Chondrocyte (in vitro differentiated cells): Measurements from ENCODE around the gene GANC. TPM values are rescaled to one million over a fixed set of nuclear protein-coding genes. Genes with fewer than 3 reads are reported as not detected.

Experiments
- DNase-seq: peaks from one replicate; pipeline ENCODE4 v3.0.0; 2021; ENCODE audit warnings: mixed read lengths, low spot score
- H3K27ac Mint-ChIP-seq: one replicate; pipeline ENCODE4 v1.8.0; 2021; ENCODE audit warnings: mild to moderate bottlenecking, moderate library complexity, mixed read lengths; ENCODE audit not compliant: unreplicated experiment
- H3K27me3 Mint-ChIP-seq: 2 replicates; pipeline ENCODE4 v1.8.0; 2021; ENCODE audit warnings: low read depth, mixed read lengths
- H3K36me3 Mint-ChIP-seq: 2 replicates; pipeline ENCODE4 v1.8.0; 2021; ENCODE audit warnings: low read depth, mixed read lengths
- H3K4me1 Mint-ChIP-seq: 2 replicates; pipeline ENCODE4 v1.8.0; 2021; ENCODE audit warnings: low read depth, mild to moderate bottlenecking, mixed read lengths
- H3K4me3 Mint-ChIP-seq: one replicate; pipeline ENCODE4 v1.8.0; 2021; ENCODE audit warnings: mild to moderate bottlenecking, moderate library complexity, mixed read lengths; ENCODE audit not compliant: unreplicated experiment
- H3K9me3 Mint-ChIP-seq: 2 replicates; pipeline ENCODE4 v1.8.0; 2021; ENCODE audit warnings: low read depth, mixed read lengths
- total RNA-seq: library from RNA; stranded (reverse); gene quantifications from 3 replicates; pipeline ENCODE4 v1.2.1, GENCODE V29; 2021
- TF ChIP-seq, protein P1 (sequence below): fragments of 200-600 bp; sonication (generic); IDR thresholded peaks from 2 replicates; pipeline ENCODE4 v1.5.0; 2021; ENCODE audit warnings: antibody characterized with exemption, mild to moderate bottlenecking, moderate library complexity

Gene GANC
- total RNA-seq, 1 donor from 2014 or later, result 20.7 TPM

DNA sequence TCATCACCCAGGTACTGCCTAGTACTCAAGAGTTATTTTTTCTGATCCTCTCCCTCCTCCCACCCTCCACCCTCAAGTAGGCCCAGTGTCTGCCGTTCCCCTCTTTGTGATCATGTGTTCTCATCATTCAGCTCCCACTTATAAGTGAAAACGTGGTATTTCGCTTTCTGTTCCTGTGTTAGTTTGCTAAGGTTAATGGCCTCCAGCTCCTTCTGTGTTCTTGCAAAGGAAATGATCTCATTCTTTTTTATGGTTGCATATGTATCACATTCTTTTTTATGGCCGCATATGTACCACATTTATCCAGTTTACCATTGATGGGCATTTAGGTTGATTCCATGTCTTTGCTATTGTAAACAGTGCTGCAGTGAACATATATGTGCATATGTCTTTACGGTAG, 8.2 kb upstream of the GANC start:
- TF ChIP-seq, protein P1, sequence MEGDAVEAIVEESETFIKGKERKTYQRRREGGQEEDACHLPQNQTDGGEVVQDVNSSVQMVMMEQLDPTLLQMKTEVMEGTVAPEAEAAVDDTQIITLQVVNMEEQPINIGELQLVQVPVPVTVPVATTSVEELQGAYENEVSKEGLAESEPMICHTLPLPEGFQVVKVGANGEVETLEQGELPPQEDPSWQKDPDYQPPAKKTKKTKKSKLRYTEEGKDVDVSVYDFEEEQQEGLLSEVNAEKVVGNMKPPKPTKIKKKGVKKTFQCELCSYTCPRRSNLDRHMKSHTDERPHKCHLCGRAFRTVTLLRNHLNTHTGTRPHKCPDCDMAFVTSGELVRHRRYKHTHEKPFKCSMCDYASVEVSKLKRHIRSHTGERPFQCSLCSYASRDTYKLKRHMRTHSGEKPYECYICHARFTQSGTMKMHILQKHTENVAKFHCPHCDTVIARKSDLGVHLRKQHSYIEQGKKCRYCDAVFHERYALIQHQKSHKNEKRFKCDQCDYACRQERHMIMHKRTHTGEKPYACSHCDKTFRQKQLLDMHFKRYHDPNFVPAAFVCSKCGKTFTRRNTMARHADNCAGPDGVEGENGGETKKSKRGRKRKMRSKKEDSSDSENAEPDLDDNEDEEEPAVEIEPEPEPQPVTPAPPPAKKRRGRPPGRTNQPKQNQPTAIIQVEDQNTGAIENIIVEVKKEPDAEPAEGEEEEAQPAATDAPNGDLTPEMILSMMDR, result no peak
- Mint-ChIP-seq H3K36me3 (peaks cover 42% of the 10 kb centered on the region), H3K27ac (no peak overlapping the region), H3K27me3 (no peaks in the 10 kb centered on the region), H3K4me1 (peaks cover 4% of the 10 kb centered on the region), H3K4me3 (no peak overlapping the region), H3K9me3 (no peaks in the 10 kb centered on the region)
- no peak for DNase-seq

DNA sequence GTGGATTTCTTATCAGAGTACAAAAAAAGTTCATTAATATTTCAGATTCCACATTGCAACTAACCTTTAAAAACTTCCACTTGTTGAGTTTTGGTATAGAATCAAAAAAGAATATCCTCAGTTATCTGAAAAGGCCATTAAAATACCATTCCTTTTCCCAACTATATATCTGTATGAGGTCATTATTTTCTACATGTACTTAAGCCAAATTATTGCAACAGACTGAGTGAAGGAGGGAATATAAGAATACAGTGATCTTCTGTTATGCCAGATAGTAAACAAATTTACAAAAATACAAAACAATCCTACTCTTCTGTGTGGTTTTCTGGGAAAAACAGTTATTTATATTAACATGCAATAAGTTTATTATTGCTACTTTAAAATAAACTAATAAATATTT, 5.7 kb upstream of the GANC start:
- no peak for DNase-seq
- TF ChIP-seq, protein P1, result no peak

DNA sequence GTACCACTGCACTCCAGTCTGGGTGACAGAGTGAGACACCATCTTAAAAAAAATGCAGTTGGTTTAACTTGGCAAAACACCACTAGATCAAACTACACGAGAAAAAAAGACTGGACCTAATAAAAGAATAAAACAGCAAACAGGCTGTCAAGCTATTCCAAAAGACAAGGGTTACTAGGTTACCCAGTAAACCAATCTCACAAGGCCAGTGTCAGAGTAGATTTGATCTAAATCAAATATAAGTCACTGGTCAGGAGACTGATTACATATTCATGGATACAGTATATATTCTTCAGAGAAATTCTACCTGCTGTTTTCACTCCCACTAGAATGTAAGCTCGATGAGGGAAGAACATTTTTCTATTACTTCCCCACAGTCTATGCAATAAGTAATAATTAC, 2.5 kb upstream of the GANC start:
- peak overlapping the region; percentile 22 for H3K27ac Mint-ChIP-seq
- H3K9me3 Mint-ChIP-seq, result no peaks in the 10 kb centered on the region
- peaks cover 49% of the 10 kb centered on the region for H3K4me1 Mint-ChIP-seq
- TF ChIP-seq, protein P1, result no peak
- DNase-seq, result no peak
- peaks cover 10% of the 10 kb centered on the region for H3K36me3 Mint-ChIP-seq
- H3K4me3 Mint-ChIP-seq, result peak overlapping the region; percentile 26
- no peaks in the 10 kb centered on the region for H3K27me3 Mint-ChIP-seq

More for the DNA sequence above, 5.7 kb upstream of the GANC start:
- no peak overlapping the region for H3K4me3 Mint-ChIP-seq
- H3K27me3 Mint-ChIP-seq, result no peaks in the 10 kb centered on the region
- peaks cover 27% of the 10 kb centered on the region for H3K4me1 Mint-ChIP-seq
- H3K9me3 Mint-ChIP-seq, result no peaks in the 10 kb centered on the region
- peaks cover 30% of the 10 kb centered on the region for H3K36me3 Mint-ChIP-seq
- no peak overlapping the region for H3K27ac Mint-ChIP-seq

DNA sequence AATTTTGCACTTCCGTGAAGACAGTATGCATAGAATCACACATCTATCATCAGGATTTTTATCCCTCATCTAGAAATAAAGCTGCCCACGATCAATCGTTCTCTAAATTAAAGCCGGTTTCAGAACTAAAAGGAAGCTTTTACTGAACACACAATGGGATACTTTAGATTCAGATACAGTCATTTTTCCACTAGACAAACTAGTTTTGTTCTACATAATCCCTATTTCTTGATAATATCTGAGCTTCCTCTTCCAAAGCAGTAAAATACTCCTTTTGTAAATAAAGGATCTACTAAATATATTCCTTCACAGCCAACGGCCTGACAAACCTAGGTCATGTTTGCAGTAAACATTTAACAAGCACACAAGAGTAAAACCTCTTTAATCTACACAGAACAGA, 2.0 kb upstream of the GANC start:
- peak overlapping the region; percentile 49 for H3K27ac Mint-ChIP-seq
- H3K27me3 Mint-ChIP-seq, result no peaks in the 10 kb centered on the region
- peaks cover 53% of the 10 kb centered on the region for H3K4me1 Mint-ChIP-seq
- H3K4me3 Mint-ChIP-seq, result peak overlapping the region; percentile 26
- peaks cover 5% of the 10 kb centered on the region for H3K36me3 Mint-ChIP-seq
- DNase-seq, result no peak
- no peaks in the 10 kb centered on the region for H3K9me3 Mint-ChIP-seq
- TF ChIP-seq, protein P1, result no peak

DNA sequence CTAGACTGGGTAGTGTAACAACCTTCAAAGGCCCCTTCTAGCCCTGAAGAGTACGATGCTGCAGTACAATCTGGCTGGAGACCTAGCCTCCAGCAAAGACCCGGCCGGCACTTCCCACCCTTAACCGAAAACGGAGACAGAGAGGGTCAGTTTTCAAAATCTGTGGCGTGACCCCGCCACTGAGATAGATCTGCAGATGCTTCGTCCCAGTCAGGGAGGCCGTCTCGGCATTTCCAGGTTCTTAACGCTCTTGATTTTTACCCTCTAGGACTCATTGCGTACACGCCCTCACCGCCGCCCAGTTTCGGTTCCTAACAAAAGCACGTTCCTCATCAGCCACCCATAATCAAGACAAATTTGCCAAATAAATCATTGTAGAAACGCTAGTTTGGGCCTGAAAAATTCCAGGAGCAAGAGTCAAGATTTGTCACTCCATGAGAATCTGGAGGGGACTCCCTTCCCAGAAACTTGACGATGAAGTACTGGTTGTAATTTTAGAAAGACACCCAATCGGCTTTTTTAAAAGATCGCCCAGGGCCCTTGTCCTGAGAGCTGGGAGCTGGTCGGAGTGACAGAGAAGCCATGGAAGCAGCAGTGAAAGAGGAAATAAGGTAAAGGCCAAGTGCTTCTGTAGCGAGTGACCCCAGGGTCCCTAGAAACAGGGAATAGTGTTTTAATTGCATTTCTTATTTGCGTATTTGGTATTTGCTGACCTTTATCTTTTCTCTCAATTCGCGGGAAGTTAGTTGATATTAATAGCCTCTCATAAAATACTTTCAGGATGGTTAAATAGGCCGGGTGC, 1.1 kb downstream of the GANC start:
- peak overlapping the region; percentile 98 for H3K27ac Mint-ChIP-seq
- H3K36me3 Mint-ChIP-seq, result no peaks in the 10 kb centered on the region
- no peaks in the 10 kb centered on the region for H3K27me3 Mint-ChIP-seq
- no peaks in the 10 kb centered on the region for H3K9me3 Mint-ChIP-seq
- peaks cover 52% of the 10 kb centered on the region for H3K4me1 Mint-ChIP-seq
- no peak for DNase-seq
- H3K4me3 Mint-ChIP-seq, result peak overlapping the region; percentile 98
- TF ChIP-seq, protein P1, result no peak
